ENCODE results near the gene SUGP1.

GRCh38 chr19:19294914-19295313 lies 25.4 kb downstream of the SUGP1 start:
- no peak for TF ChIP-seq EZH2 (IDR thresholded peaks at IDR 0.05; ENCODE audit: borderline replicate concordance, insufficient read depth, low read length, poor library complexity, severe bottlenecking)
- TF ChIP-seq POLR2AphosphoS5 (IDR thresholded peaks at IDR 0.05), result no peak
- TF ChIP-seq CTCF (IDR thresholded peaks at IDR 0.05; ENCODE audit: poor library complexity, severe bottlenecking), result no peak
- no peak for TF ChIP-seq RAD21 (conservative IDR thresholded peaks at IDR 0.05)

All from neural cell (in vitro differentiated cells).